NCI-H2107 treated with DMSO at 0.1 percent for 48 hours (cell line): ENCODE measurements around the gene EHBP1L1.

ENCODE experiments used
- DNase-seq: peaks from one replicate; lab custom pipeline; 2025; ENCODE audit not compliant: unreplicated experiment; lab: John Stamatoyannopoulos, UW

Gene EHBP1L1

GRCh38 chr11:65575568-65576231, at the start of gene EHBP1L1:
EHBP1L1 (plus strand) TSS chr11:65576053; CDS start chr11:65576303, 250 bp downstream.
- no peak for DNase-seq

- DNase-seq, result no peak
Measured at GRCh38 chr11:65526744-65527143, 49.1 kb upstream of the EHBP1L1 start.

GRCh38 chr11:65528819-65529350, 47.0 kb upstream of the EHBP1L1 start:
- no peak for DNase-seq

GRCh38 chr11:65529475-65530156, 46.2 kb upstream of the EHBP1L1 start:
- no peak for DNase-seq

- no peak for DNase-seq
Measured at GRCh38 chr11:65530157-65530496, 45.7 kb upstream of the EHBP1L1 start.

- no peak for DNase-seq
Measured at GRCh38 chr11:65532388-65533064, 43.3 kb upstream of the EHBP1L1 start.

- DNase-seq, result no peak
Measured at GRCh38 chr11:65535102-65535501, 40.8 kb upstream of the EHBP1L1 start.

- DNase-seq, result no peak
Measured at GRCh38 chr11:65536412-65537295, 39.2 kb upstream of the EHBP1L1 start.

- DNase-seq, result no peak
Measured at GRCh38 chr11:65537296-65537597, 38.6 kb upstream of the EHBP1L1 start.

GRCh38 chr11:65537620-65538231, 38.1 kb upstream of the EHBP1L1 start:
- DNase-seq, result no peak

- DNase-seq, result no peak
Measured at GRCh38 chr11:65538232-65538914, 37.5 kb upstream of the EHBP1L1 start.

- no peak for DNase-seq
Measured at GRCh38 chr11:65538915-65539743, 36.7 kb upstream of the EHBP1L1 start.

GRCh38 chr11:65539744-65540289, 36.0 kb upstream of the EHBP1L1 start:
- no peak for DNase-seq

- peak; percentile 46 for DNase-seq
Measured at GRCh38 chr11:65540290-65541092, 35.4 kb upstream of the EHBP1L1 start.

- DNase-seq, result no peak
Measured at GRCh38 chr11:65541093-65541982, 34.5 kb upstream of the EHBP1L1 start.

GRCh38 chr11:65542738-65543390, 33.0 kb upstream of the EHBP1L1 start:
- DNase-seq, result no peak

- no peak for DNase-seq
Measured at GRCh38 chr11:65545853-65546216, 30.0 kb upstream of the EHBP1L1 start.
